IMR-90 (cell line): Measurements from ENCODE around the gene TAS2R1. TPM values are rescaled to one million over a fixed set of nuclear protein-coding genes. Genes with fewer than 3 reads are reported as not detected.
"Not testable (repeated sequence)": the region's sequence is repeated elsewhere in the genome, so short reads cannot be mapped to it uniquely, and the experiment has no call there.

Source experiments
- ATAC-seq: fragments of 200-7000 bp; cut with Tn5 transposase; 2 replicates; pipeline ENCODE4 v1.9.1; 2020; ENCODE audit warnings: low read depth, mild to moderate bottlenecking, moderate library complexity
- BruUV-seq: library from RNA; stranded (reverse); fragments of 400-500 nt; replicated peaks from 2 replicates; lab custom pipeline; 2021; lab: Mats Ljungman, UMichigan
- CTCF ChIA-PET: fragments of 300-600 bp; formaldehyde crosslinking; extraction: SDS; loops from one replicate; lab custom pipeline; 2021; ENCODE audit warnings: antibody characterized with exemption; lab: Yijun Ruan, JAX
- POLR2A ChIA-PET: fragments of 300-600 bp; sonication (Branson Sonifier 250); formaldehyde crosslinking; loops from one replicate; lab custom pipeline; 2022; ENCODE audit warnings: antibody characterized with exemption; ENCODE audit not compliant: unreplicated experiment; lab: Charles Lee
- DNase-seq: peaks from one replicate; pipeline ENCODE4 v3.0.0; 2013
- H2AFZ ChIP-seq: replicated peaks from 2 replicates; pipeline ENCODE3; 2013; ENCODE audit warnings: low read length, mild to moderate bottlenecking; ENCODE audit not compliant: poor library complexity
- H2AK5ac ChIP-seq: 2 replicates; pipeline ENCODE4 v1.6.1; 2013; ENCODE audit warnings: low read depth, low read length, inconsistent platforms
- H2AK9ac ChIP-seq: replicated peaks from 2 replicates; pipeline ENCODE3; 2013; ENCODE audit warnings: mild to moderate bottlenecking, low read depth, low read length, moderate library complexity; ENCODE audit not compliant: poor library complexity
- H2BK120ac ChIP-seq: 2 replicates; pipeline ENCODE4 v1.6.1; 2013; ENCODE audit warnings: low read depth, low read length, inconsistent platforms
- H2BK15ac ChIP-seq: 3 replicates; pipeline ENCODE4 v1.6.1; 2013; ENCODE audit warnings: low read depth, low read length, inconsistent platforms
- H2BK20ac ChIP-seq: 2 replicates; pipeline ENCODE4 v1.6.1; 2013; ENCODE audit warnings: low read depth, mild to moderate bottlenecking, inconsistent platforms, low read length, moderate library complexity
- H2BK5ac ChIP-seq: 2 replicates; pipeline ENCODE4 v1.6.1; 2013; ENCODE audit warnings: mild to moderate bottlenecking, low read depth, low read length, inconsistent platforms; ENCODE audit not compliant: poor library complexity, severe bottlenecking
- H3K14ac ChIP-seq: replicated peaks from 2 replicates; pipeline ENCODE4 v1.6.1; 2013; ENCODE audit warnings: low read depth, low read length, inconsistent platforms
- H3K18ac ChIP-seq: 2 replicates; pipeline ENCODE4 v1.6.1; 2013; ENCODE audit warnings: low read depth, low read length, control low read depth
- H3K23ac ChIP-seq: 2 replicates; pipeline ENCODE4 v1.6.1; 2013; ENCODE audit warnings: low read depth, low read length, inconsistent platforms
- H3K27ac ChIP-seq: 2 replicates; pipeline ENCODE4 v1.5.1; 2013; ENCODE audit warnings: mild to moderate bottlenecking, control low read depth, low read length; ENCODE audit not compliant: insufficient read depth
- H3K27me3 ChIP-seq: 2 replicates; pipeline ENCODE4 v1.6.1; 2013; ENCODE audit warnings: low read length; ENCODE audit not compliant: control insufficient read depth, insufficient read depth
- H3K36me3 ChIP-seq: 2 replicates; pipeline ENCODE4 v1.6.1; 2013; ENCODE audit warnings: low read length, mixed read lengths; ENCODE audit not compliant: control insufficient read depth, insufficient read depth
- H3K4ac ChIP-seq: 2 replicates; pipeline ENCODE4 v1.6.1; 2013; ENCODE audit warnings: low read depth, low read length, inconsistent platforms
- H3K4me1 ChIP-seq: 2 replicates; pipeline ENCODE4 v1.6.1; 2013; ENCODE audit warnings: low read length, mixed read lengths; ENCODE audit not compliant: control insufficient read depth, insufficient read depth
- H3K4me2 ChIP-seq: 2 replicates; pipeline ENCODE4 v1.6.1; 2013; ENCODE audit warnings: low read depth, mild to moderate bottlenecking, control low read depth, low read length, moderate library complexity
- H3K4me3 ChIP-seq: 2 replicates; pipeline ENCODE4 v1.5.1; 2013; ENCODE audit warnings: low read depth, mild to moderate bottlenecking, control low read depth, low read length, moderate library complexity; ENCODE audit not compliant: insufficient read depth
- H3K56ac ChIP-seq: 2 replicates; pipeline ENCODE4 v1.6.1; 2013; ENCODE audit warnings: low read length, inconsistent platforms; ENCODE audit not compliant: insufficient read depth; ENCODE audit errors: extremely low read depth
- H3K79me1 ChIP-seq, 2 experiments: 2 replicates each; pipeline ENCODE4 v1.6.1; 2013; ENCODE audit warnings: low read length in 2 of 2, inconsistent platforms in 1 of 2, low read depth in 1 of 2
- H3K9ac ChIP-seq: 2 replicates; pipeline ENCODE4 v1.6.1; 2013; ENCODE audit warnings: low read depth, low read length, control low read depth
- H3K9me1 ChIP-seq: 2 replicates; pipeline ENCODE4 v1.6.1; 2013; ENCODE audit warnings: low read length, inconsistent platforms; ENCODE audit not compliant: insufficient read depth
- H3K9me3 ChIP-seq: 2 replicates; pipeline ENCODE4 v1.6.1; 2013; ENCODE audit warnings: low read length; ENCODE audit not compliant: control insufficient read depth, insufficient read depth
- H4K20me1 ChIP-seq: 2 replicates; pipeline ENCODE4 v1.6.1; 2013; ENCODE audit warnings: low read length, inconsistent platforms; ENCODE audit not compliant: insufficient read depth
- H4K5ac ChIP-seq: 2 replicates; pipeline ENCODE4 v1.6.1; 2013; ENCODE audit warnings: mild to moderate bottlenecking, low read depth, low read length, control low read depth
- H4K8ac ChIP-seq, 2 experiments: 2 replicates each; pipeline ENCODE4 v1.6.1; 2013; ENCODE audit warnings: low read depth in 2 of 2, low read length in 2 of 2, control low read depth in 1 of 2, inconsistent platforms in 1 of 2
- H4K91ac ChIP-seq: 2 replicates; pipeline ENCODE4 v1.6.1; 2013; ENCODE audit warnings: low read depth, low read length, inconsistent platforms; ENCODE audit not compliant: insufficient read depth
- WGBS, 2 experiments: methylation state at CpG; one replicate each; pipeline versions ENCODE4 v1.1.5 to v1.1.7; 2013; ENCODE audit warnings: missing lambda C conversion rate in 2 of 2; ENCODE audit not compliant: insufficient read length in 1 of 2; ENCODE audit errors: extremely low coverage in 2 of 2; 5-methylcytosine and 5-hydroxymethylcytosine counted together
- dilution Hi-C: fragments of 300-500 bp; cut with HindIII; formaldehyde crosslinking; loops from one replicate; pipeline ENCODE4 v1.14.3; 2018; ENCODE audit warnings: low sequenced_read_pairs; ENCODE audit not compliant: unreplicated experiment
- in situ Hi-C: fragments of 300-500 bp; cut with MboI; formaldehyde crosslinking; loops from 3 replicates; pipeline ENCODE4 v1.14.3; 2019; ENCODE audit warnings: low sequenced_read_pairs, inconsistent platforms, mixed read lengths
- intact Hi-C: fragments of 100-400 bp; cut with micrococcal nuclease; formaldehyde crosslinking; loops from 2 replicates; pipeline ENCODE4 v1.10.0; 2022
- polyA plus RNA-seq, 3 experiments: library from polyadenylated mRNA; depleted of rRNA; stranded (reverse); fragments of >200 nt; gene quantifications; 2 replicates each; pipeline ENCODE4 v1.2.3, GENCODE V29; 2012; ENCODE audit warnings: low replicate concordance in 1 of 3
- total RNA-seq: library from RNA; depleted of rRNA; stranded (reverse); fragments of >200 nt; gene quantifications from 2 replicates; pipeline ENCODE4 v1.2.3, GENCODE V29; 2012

The TAS2R1 gene
- total and polyA plus RNA-seq, 2 of the 4 experiments (the other 2 are of a cell fraction): not detected

- H3K14ac ChIP-seq, H3K27me3 ChIP-seq, in situ Hi-C loops, H2BK5ac ChIP-seq, H3K23ac ChIP-seq, H2BK120ac ChIP-seq, H4K5ac ChIP-seq, H2AK5ac ChIP-seq, H3K27ac ChIP-seq, H3K56ac ChIP-seq, H4K91ac ChIP-seq, H3K4me2 ChIP-seq, H3K79me1 ChIP-seq, H2BK15ac ChIP-seq, H3K4ac ChIP-seq, ATAC-seq, H2BK20ac ChIP-seq, BruUV-seq, CTCF ChIA-PET, H3K9ac ChIP-seq, dilution Hi-C loops, DNase-seq, H3K4me1 ChIP-seq, H4K8ac ChIP-seq, intact Hi-C loops, H4K20me1 ChIP-seq, H2AFZ ChIP-seq, H3K4me3 ChIP-seq, H3K36me3 ChIP-seq, H2AK9ac ChIP-seq, H3K18ac ChIP-seq, POLR2A ChIA-PET, H3K9me3 ChIP-seq, H3K9me1 ChIP-seq: not testable (repeated sequence)
- WGBS, 2 experiments: no CpG with 5 or more reads among the region's 7 CpGs
Measured at GRCh38 chr5:9597322-9597721, 32.8 kb downstream of the TAS2R1 start.
